Hematopoietic multipotent progenitor cell treated with erythropoietin and hydrocortisone succinate and interleukin-3 and kit ligand, for 6 days (in vitro differentiated cells): ENCODE results near the gene KIF6.
"Not testable (repeated sequence)": the region's sequence is repeated elsewhere in the genome, so short reads cannot be mapped to it uniquely, and the experiment has no call there.

ENCODE experiments used
- DNase-seq: peaks from one replicate; pipeline ENCODE4 v3.0.0-alpha.2; 2015

The KIF6 gene, protein sequence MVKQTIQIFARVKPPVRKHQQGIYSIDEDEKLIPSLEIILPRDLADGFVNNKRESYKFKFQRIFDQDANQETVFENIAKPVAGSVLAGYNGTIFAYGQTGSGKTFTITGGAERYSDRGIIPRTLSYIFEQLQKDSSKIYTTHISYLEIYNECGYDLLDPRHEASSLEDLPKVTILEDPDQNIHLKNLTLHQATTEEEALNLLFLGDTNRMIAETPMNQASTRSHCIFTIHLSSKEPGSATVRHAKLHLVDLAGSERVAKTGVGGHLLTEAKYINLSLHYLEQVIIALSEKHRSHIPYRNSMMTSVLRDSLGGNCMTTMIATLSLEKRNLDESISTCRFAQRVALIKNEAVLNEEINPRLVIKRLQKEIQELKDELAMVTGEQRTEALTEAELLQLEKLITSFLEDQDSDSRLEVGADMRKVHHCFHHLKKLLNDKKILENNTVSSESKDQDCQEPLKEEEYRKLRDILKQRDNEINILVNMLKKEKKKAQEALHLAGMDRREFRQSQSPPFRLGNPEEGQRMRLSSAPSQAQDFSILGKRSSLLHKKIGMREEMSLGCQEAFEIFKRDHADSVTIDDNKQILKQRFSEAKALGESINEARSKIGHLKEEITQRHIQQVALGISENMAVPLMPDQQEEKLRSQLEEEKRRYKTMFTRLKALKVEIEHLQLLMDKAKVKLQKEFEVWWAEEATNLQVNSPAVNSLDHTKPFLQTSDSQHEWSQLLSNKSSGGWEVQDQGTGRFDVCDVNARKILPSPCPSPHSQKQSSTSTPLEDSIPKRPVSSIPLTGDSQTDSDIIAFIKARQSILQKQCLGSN

DNA sequence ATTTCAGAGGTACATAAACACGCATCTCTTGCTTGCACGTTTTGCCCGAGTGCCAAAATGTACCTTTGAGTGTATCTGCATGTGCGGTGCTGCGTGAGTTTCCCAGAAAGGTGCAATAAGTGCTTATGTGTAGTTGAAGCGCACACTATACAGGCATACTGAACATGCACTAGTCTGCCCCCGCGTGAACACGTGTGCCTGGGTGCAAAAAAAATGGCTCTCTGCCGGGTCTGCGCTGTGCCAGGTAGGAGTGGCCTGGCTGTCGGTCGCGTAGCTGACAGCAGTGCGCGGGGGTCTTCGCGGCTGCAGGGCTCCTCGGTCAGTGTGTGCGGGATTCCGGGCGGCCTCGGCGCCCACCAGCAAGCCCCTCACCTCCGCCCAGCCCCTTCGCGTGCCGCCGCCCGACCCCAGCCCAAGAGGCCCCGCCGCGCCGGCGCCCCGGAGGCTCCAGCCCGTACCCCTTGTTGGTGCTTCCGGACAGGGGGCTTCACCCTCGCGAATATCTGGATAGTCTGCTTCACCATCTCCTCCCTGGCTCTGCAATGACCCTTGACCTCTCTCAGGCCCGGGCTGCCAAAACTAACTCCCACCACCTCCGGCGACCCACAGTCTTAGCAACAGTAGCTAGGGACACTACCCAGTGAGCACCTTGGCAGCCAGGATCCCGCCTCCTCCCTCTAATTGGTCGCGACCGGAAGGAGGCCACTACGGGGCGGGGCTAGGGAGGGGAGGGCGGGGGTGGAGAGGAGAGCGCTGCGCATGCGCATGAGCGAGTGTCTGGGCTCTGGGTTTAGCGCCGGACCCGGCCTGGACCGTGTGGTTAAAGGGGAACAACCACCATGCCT, at the start of gene KIF6:
KIF6 (minus strand) TSS at position 622 of the 845 bp plus-strand sequence; CDS start at position 524, 98 bp downstream.
- peak; percentile 98 for DNase-seq

DNA sequence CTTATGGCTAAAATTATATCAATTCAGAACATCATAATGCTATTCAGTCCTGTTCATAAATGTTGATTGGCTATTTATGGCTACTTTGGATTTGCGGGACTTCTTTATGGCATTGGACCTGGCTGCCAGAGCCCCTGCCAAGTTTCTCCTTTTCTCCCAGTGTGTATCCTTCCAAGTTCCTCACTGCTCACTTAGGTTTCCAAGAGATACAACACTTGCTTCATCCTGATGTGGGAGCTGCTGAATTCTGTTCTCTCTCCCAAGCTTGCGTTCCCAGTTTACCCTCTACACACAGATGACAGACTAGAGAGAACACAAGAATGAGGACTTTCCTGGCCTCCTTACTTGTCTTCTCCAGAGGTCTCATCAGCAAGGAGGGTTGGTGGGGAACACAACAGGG, 48.6 kb upstream of the KIF6 start:
- no peak for DNase-seq

DNA sequence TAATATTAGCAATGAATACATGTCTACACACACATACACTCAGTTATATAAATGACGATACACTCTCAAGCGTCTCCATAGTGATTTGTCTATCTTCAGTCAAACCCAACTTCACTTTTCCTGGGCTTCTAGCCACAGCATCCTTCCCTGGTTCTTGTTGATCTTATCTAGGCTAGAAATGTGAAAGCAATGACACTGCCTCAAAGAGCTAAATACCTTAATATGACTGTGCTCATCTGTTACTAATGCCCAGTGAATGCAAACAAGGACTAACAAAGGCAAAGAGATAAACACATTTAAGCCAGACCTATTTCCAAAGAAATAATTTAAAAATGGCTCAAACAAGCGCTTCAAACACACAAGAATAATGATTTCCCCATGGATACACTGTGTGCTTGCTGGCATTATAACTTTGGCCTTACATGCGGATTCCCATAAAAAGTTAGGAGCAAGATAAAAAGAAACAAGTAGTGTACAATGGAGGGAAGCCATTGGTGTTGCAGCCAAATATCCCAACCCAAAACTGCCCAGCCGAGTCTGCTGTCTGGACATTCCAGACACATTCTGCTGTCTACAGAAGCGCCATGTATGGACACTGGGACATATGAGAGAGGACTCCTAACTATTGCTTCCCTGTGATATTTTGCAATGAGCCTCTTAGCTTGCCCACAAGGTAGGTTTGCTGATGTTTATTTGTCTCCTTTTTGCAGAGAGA, 47.5 kb upstream of the KIF6 start:
- no peak for DNase-seq

DNA sequence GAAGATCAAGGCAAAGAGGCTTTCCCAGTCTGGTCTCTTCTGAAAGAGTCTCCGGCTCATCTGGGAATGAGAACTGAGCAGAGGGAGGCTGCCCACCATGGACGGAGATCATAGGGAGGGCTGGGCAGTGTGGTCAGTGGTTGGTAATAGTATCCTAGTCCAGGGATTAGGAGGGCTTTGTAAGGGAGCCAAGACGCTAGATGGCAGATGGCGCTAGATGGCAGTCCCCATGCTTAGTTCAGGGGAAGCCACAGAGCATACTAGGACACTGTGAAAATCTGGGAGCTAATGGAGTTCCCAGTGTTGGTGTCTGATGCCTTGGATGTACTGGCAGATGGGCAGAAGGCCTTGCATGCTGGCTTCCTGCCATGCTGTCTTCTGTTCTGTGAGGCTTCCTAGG, 45.2 kb upstream of the KIF6 start:
- DNase-seq = no peak

DNA sequence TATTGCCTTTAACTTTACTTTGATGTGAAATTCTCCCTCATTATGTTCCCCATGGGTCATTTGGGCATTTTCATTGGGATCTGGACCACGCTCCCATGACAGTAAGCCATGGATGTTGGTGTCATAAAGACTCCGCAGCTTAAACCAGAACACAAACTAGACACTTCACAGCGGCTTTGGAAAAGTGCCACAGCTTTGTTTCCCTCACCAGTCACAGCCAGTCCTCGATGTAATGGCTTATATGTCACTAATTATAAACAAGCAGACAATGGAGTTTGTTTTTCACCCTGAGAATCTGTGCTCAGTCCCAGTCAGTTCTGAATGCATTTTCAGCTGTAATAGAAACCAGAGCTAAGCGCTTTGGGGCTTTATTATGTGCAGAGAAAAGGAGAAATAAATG, 43.8 kb upstream of the KIF6 start:
- no peak for DNase-seq

DNA sequence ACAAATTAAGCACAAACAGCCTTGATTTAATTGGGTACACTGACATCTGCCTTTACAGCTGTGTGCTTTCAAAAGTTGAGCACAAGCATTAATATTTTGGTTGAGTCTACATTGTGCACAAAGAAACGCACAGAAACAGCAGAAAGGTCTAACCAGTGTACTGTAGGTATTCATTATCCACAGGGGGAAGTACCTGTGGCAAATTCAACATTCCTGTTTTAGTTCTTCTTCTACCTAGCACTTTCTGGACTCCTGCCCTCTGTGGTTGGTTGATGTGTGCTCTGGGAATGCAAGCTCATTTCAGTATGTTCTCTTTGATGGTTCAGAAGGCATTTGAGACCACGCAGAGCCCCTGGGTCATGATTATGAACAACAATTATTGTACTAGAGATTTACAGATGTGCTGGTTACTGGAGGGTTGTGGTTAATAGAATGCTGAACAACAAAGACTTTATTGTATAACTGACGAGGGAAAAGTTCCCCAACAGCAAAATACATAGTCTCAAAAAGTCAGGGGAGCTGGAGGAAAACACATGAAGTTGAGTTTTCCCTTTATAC, 40.4 kb upstream of the KIF6 start:
- no peak for DNase-seq

DNA sequence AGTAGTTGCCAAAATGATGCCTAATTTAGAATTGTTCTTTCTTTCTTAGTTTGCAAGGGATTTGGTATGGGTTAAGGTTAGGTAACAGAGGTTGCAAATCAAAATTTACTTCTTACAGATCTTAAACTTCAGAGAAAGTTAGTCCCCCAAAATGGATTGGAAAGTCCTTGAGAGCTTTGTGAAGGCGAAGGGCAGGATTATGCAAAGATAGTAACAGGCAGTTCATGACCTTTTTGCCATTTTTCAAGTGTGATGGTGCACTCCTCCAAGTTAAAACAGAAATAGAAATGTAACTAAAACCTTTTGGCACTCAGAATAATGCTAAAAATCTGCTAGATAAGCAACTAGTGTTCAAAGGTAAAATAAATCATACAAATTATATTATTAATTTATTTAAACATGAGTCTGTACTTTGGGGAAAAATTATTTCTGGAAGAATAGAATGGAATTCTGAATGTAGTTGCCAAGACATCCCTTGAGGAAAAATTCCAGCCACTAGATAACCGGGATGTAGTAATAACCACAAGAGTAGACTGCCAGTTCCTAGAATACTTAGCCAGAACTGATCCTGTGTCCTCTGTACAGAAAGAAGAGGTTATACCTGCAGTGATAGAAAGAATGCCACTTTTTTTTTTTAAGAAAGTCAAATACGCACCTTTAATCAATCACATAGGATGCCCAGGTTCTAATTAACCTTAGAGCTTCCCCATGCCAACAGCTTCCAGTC, 35.2 kb upstream of the KIF6 start:
- no peak for DNase-seq

DNA sequence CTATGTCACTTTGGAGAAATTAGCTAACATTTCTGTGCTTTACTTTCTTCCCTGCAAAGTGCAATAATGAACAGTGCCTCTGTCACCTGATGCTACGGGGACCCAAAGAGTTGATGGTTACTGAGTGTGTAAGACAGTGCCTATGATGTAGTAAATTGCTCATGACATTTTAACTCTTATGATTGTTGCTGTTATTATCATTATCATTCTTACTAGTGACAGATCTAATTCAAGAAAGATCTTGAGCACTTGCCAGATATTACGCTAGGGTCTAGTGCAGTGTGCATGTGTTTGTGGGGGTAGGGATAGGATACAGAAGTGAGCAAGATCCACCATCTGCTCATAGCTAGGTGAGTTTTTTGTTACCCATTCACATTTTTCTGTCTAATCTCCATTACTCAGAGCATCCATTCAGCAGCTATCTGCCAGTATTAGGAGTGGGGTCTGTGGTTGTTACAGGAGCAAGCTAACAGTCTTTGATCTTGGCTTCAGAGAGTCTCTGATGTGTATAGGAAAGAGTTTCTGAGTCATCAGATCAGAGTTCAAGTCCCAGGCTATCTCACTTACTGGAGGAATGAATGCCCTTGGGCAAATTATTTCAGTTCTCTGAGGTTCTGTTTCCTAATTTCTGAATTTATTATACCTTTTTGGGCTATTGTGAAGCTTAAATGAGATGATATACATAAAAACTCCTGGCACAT, 33.8 kb upstream of the KIF6 start:
- DNase-seq = no peak

DNA sequence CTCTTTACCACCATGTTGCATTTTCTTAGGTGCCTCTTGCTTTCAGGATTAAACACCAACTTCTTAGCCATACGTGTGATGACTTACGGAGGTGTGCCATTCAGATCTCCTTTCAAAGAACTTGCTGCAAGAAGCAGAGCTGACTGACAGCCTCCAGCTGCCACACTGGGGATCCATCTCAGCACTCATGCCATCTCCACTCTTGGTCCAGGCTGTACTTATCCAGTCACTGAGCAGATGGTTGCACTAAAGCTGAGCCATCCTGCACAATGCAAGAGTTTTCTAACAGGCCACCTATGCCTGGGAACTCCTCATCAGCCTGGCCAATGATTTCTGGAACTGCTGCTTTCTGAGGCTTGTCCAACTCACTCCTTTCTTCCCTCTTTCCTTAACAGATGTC, 31.4 kb upstream of the KIF6 start:
- no peak for DNase-seq

DNA sequence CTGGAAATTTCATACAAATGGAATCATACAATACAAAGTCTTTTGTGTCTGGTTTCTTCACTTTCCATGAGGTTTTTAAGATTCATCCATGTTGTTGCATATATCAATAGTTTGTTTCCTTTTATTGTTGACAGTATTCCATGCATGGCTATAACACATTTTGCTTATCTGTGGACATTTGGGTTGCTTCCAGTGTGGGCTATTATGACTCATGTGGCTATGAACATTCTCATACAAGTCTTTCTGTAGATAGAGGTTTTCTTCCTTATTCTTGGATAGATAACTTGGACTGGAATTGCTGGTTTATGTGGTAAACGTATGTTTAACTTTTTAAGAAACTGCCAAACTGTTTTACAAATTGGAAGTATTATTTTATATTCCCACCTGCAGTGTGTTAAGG, 30.0 kb upstream of the KIF6 start:
- DNase-seq = no peak

DNA sequence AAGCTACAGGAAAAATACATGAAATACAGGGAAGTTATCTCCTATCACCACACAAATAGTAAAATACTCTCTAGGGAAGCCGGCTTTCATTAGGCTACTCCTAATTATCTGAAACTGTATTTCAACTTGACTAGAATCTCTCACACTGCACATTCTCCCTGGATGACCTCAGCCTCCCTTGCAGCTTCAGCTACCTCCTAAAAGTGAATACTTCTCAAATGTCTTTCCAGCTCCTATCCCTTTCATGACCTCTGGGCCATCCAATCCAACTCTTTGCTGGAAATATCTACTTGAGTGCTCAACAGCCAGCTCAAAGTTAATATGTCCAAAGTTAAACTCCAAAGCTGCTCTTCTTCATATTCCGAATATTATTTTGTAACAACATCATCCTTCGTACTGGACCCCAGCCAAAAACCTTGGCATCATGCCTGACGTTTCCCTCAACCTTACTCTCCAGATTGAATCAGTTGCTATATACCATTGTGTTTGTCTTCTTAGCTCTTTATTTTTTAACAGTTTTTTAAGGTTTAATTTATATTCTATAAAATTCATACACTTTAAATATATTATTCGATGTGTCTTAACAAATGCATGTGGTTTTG, 29.4 kb upstream of the KIF6 start:
- DNase-seq = no peak

DNA sequence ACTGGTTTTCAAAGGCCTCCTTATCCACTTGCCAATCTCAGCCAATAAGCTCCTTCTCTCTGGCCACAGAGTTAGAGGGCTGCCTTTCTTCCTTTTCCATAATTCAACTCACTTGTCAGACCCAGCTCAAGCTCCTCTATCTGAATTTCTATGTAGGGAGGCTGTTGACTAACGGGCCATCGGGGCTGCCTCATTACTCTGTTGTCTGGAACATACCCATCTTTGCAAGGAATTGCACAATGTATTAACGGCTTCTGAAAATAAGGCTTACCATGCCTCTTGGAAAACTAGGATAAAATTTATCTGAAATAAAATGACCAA, 28.5 kb upstream of the KIF6 start:
- DNase-seq = no peak

DNA sequence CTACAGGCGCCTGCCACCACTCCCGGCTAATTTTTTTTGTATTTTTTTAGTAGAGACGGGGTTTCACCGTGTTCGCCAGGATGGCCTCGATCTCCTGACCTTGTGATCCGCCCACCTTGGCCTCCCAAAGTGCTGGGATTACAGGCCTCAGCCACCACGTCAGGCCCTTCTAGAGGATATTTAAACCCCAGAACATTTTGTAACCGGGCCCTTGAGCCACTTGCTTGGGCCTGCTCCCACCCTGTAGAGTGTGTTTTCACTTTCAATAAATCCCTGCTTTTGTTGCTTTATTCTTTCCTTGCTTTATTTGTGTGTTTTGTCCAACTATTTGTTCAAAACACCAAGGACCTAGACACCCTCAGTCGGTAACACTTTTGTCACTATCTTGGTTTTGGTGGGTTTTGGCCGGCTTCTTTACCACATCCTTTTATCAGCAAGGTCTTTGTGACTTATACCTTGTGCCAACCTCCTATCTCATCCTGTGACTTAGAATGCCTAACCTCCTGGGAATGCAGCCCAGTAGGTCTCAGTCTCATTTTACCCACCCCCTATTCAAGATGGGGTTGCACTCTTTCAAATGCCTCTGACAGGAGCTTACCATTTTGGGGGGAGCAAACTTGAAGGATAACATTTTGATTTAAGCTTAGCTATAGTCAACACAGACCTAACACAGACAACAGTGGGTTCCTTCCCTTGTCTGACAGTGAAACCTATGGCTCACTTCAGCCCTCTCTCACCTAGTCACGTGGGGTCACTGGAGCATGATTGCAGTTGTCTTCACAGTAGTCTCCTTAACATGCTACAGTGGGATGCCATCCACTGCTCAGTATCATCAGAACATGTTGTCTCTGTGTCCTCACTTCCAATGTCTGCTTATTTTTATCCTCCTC, 27.9 kb upstream of the KIF6 start:
- no peak for DNase-seq

DNA sequence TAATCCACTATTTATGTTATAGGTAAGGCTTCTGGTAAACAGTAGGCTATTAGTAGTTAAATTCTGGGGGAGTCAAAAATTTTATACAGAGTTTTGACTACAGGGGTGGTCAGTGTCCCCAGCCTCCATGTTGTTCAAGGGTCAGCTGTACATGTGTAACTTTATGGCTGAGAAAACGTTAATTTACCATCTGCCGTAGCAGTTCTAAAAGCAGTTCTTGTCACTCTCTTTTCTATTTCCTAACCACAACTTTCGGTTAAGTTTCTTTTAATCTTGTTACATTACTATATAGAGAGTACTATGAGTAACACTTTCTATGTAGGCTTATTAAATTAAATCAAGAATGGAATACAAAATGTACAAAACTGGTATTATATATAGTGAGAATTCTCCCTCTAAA, 21.6 kb upstream of the KIF6 start:
- DNase-seq = no peak

DNA sequence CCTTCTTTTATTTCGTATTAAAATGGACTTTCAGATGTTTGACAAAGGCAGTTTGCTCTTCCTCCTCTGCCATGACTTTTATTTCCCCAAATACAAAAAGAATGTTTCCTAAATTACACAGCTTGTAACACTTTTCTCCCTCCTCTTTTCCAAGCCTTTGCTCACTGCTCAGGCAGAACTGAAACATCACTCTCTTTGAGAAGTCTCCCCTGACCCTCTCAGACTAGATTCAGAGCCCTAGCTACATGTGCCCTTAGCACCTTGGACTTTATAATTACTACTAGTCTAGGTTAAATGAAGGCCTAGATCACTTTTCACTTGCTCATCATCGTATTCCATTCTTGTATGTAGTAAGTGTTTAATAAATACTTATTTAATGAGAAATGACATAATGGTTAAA, 8.5 kb upstream of the KIF6 start:
- no peak for DNase-seq

DNA sequence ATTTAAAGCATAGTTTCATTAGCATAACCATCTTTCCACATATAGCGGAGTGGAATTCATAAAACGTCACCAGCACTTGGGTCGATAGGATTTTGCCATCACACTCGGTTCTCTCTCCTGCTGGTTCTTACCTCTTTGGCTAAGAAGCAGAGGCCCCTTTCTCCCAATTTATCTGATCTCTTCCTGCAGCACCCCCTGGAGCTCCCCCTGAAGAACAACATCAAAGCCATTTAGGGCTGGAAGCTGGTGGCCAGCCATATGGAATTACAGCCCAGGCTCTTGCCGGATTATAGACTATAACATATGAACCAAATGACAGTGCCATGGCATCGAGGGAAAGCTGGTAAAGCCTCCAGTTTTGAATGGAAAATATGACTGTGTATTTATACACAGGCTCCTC, 6.4 kb upstream of the KIF6 start:
- DNase-seq = no peak

DNA sequence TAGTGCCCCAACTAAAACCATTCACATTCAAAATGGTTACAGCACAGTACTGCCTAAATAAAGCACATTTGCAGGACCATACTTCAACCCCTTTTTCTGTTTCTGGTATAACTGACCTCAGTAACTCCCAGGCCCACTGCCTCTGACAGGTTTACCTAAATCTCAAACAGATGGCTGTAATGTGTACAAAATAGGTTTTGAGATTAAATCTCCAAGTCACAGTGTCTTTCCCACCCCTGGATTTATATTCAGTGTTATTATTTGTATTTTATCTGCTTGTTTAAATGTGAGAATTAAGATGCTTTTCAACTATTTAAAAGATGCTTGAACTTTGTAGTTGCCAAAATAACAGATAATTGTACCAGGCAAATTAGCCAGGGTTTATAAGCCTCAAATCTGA, 4.7 kb upstream of the KIF6 start:
- DNase-seq = no peak

DNA sequence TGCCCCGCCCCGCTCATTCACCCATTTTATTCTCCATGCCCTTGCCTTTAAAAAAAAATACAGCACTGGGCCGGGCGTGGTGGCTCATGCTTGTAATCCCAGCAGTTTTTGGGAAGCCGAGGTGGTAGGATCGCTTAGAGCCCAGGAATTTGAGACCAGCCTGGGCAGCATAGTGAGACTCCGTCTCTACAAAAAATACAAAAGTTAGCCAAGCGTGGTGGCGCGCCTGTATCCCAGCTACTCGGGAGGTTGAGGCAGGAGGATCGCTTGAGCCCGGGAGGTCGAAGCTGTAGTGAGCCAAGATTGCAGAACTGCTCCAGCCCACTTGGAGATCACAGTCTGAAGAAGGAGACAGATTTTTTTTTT, 407 bp upstream of the KIF6 start:
- no peak for DNase-seq

DNA sequence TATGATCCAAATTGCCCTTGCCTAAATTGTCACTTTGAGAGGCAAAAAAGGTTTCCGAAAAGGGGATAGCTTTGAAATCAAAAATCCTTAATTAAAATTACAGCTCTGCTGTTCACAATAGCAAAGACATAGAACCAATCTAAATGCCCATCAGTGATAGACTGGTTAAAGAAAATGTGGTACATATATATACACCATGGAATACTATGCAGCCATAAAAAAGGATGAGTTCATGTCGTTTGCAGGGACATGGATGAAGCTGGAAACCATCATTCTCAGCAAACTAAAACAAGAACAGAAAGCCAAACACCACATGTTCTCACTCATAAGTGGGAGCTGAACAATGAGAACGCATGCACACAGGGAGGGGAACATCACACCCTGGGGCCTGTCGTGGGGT, 1.9 kb downstream of the KIF6 start:
- not testable (repeated sequence) for DNase-seq

DNA sequence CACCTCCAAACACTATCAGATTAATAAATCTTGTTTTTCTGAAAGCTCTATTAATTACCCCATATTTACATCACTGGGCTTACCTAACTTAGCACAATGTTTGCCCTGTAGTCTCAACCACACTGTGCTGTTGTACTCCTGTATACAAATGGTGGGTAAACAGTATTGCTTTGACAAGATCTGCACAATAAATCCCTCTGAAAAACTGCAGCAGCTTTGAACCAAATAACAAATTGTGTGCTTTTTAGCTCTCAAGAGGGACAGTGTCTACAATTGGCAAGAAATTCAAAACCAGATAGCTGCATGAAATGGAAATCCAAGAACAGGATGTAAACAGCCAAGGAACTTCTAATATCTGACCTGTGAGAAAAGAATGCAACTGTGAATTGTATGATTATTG, 10.4 kb downstream of the KIF6 start:
- no peak for DNase-seq
